ENCODE measurements around the gene INTS7. TPM values are rescaled to one million over a fixed set of nuclear protein-coding genes. Genes with fewer than 3 reads are reported as not detected.

INTS7 gene
- total RNA-seq, 1 donor from 2014 or later = 15.9 TPM

DNA sequence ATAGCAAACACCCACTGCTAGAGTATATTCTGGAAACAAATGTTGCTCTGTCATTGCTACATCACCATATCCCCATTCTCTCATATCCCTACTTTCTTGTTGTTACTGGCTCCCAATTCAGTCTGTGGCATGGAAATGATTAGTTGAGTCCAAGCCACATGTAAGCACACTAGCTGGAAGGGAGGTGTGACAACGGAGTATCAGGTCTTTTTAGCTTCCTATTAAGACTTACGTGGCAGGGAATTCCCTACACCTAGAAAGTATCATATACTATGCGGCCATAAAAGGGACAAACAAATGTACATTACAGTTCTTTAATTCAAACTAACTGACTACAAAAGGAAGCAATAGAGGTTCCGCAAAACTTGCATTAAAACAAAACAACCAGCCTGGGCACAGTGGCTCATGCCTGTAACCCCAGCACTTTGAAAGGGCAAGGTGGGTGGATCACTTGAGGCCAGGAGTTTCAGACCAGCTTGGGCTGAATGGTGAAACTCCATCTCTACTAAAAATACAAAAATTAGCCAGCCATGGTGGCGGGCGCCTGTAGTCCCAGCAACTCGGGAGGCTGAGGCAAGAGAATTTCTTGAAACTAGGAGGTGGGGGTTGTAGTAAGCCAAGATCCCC, 48.6 kb downstream of the INTS7 start:
- H3K9me3 ChIP-seq = no peaks in the 10 kb centered on the region
- intact Hi-C loops (cut with DNase I) = no loop called here
- DNase-seq = no peak

DNA sequence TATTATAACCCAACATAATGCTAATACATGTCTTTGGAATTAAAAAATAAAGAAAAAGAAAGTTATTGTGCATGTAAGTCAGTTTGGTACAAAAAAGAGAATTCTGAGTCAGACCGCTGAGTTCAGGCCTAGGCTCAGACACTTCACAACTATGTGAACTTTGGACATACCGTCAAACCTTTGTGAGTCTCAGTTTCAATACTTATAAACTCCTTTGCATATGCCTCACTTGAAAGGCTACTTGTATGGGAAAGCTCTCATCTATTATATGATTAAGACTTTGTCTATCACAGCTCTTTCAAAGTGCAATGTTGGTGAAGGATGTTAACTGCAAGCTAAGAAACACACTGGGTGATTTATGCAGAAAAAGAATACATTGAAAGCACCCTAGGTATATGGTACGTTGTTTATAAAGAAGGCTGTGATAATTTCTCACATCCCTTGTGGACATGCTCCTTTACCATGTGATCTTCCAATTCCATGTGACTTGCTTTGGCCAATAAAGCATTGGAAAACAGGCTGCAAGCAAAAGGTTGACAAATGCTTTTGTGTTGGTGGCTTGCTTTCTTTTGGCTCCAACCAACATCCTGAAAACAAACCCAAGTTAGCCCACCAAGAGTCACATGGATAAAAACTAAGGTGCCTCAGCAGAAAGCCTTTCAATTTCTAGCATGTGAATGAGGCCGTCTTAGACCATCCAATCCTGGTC, 49.6 kb downstream of the INTS7 start:
- ATAC-seq (no peak), DNase-seq (no peak)
- no peak overlapping the region for H3K4me3 ChIP-seq
- H3K36me3 ChIP-seq = peaks cover 30% of the 10 kb centered on the region
- no peaks in the 10 kb centered on the region for H3K4me1 ChIP-seq
- no peak overlapping the region for H3K27ac ChIP-seq
- intact Hi-C loops (cut with DNase I) = no loop called here
- H3K27me3 ChIP-seq = no peaks in the 10 kb centered on the region
- TF ChIP-seq, protein P1, sequence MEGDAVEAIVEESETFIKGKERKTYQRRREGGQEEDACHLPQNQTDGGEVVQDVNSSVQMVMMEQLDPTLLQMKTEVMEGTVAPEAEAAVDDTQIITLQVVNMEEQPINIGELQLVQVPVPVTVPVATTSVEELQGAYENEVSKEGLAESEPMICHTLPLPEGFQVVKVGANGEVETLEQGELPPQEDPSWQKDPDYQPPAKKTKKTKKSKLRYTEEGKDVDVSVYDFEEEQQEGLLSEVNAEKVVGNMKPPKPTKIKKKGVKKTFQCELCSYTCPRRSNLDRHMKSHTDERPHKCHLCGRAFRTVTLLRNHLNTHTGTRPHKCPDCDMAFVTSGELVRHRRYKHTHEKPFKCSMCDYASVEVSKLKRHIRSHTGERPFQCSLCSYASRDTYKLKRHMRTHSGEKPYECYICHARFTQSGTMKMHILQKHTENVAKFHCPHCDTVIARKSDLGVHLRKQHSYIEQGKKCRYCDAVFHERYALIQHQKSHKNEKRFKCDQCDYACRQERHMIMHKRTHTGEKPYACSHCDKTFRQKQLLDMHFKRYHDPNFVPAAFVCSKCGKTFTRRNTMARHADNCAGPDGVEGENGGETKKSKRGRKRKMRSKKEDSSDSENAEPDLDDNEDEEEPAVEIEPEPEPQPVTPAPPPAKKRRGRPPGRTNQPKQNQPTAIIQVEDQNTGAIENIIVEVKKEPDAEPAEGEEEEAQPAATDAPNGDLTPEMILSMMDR (IDR thresholded peaks at IDR 0.05) = no peak
- no peaks in the 10 kb centered on the region for H3K9me3 ChIP-seq

More for the DNA sequence above, 48.6 kb downstream of the INTS7 start:
- Histone ChIP-seq H3K36me3 (peaks cover 27% of the 10 kb centered on the region), H3K27ac (no peak overlapping the region), H3K27me3 (no peaks in the 10 kb centered on the region), H3K4me1 (no peaks in the 10 kb centered on the region), H3K4me3 (no peak overlapping the region)
- TF ChIP-seq, protein P1 (IDR thresholded peaks at IDR 0.05) = no peak
- ATAC-seq = no peak

DNA sequence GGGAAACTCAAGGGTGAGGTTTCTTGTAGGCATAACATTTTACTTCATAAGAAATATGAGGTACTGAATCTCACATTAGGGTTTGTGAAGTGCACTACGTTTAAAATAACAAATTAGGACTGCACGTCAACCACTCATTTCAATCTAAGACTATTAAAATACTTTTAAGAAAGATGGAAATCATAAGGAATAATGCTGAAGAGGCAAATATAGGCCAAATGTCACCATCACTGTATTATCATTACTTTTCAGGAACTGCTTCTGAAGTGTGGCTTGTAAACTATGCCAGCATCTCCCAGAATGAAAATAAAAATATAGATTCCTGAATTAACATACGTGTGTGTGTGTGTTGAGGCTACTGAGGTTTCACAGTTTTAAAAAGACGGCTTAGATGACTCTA, 56.8 kb downstream of the INTS7 start:
- ATAC-seq = no peak
- TF ChIP-seq, protein P1 (IDR thresholded peaks at IDR 0.05) = no peak
- Histone ChIP-seq H3K9me3 (no peaks in the 10 kb centered on the region), H3K4me1 (peaks cover 7% of the 10 kb centered on the region), H3K36me3 (peaks cover 10% of the 10 kb centered on the region), H3K27me3 (no peaks in the 10 kb centered on the region), H3K27ac (no peak overlapping the region), H3K4me3 (no peak overlapping the region)
- DNase-seq = no peak
- intact Hi-C loops (cut with DNase I) = no loop called here

DNA sequence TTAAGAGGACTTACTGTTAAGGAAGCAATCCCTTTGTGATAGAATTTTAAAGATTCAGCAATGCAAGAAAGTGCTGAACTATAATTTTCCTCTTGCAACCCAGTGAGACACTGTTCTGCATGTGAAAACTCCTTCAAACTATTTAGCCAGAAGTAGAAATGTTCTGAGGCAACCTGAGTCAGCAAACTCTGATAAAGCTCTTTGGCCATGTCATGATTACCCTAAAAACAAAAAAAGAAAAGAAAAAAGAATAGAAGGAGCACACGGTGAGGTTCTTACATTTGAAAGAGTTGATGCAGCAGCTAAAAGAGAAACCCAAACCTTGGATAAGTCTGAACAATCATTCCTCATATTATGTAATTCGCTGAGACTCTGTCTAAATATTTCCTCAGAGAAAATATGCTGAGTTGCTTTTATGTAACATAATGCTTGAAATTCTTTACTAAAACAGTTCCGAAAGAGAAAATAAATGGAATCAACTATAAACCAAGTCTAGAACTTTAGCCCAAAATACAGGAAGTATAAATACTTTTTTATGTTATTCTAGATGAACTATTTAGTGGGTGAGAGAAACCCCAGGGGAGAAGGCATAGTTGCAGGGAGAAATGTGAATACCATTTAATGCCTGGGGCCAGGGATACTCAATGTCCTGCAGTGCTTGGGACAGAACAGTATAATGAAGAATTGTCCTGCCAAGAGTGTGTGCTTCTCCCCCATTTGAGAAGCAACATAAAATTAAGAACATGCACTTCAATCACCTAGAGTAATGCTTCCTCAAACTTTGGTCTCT, 60.0 kb downstream of the INTS7 start:
- DNase-seq = no peak
- Histone ChIP-seq H3K27ac (peak overlapping the region; percentile 37), H3K36me3 (no peaks in the 10 kb centered on the region), H3K4me3 (no peak overlapping the region), H3K4me1 (peaks cover 7% of the 10 kb centered on the region), H3K9me3 (no peaks in the 10 kb centered on the region), H3K27me3 (no peaks in the 10 kb centered on the region)
- intact Hi-C loops (cut with DNase I) = no loop called here
- TF ChIP-seq, protein P1 (IDR thresholded peaks at IDR 0.05) = no peak
- ATAC-seq = peak; percentile 10

DNA sequence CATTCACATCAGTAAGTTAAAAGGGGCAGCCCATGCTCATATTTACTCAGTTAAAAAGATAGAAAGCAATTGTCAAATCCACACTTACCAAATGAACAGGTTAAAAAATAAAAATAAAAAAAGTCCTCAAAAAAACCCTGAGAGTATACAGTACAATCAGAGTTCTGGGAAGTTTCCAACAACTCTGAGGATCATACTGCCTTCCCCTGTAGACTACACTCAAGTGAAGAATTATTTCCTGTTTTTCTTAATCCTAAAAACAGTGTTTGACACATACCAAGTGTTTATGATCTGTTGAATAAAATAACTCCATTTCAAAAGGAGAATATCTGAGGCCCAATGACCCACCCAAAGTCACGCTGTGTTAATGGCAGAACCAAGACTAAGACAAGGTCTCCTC, 61.8 kb downstream of the INTS7 start:
- intact Hi-C loops (cut with DNase I) = no loop called here
- no peaks in the 10 kb centered on the region for H3K36me3 ChIP-seq
- H3K27ac ChIP-seq = no peak overlapping the region
- TF ChIP-seq, protein P1 (IDR thresholded peaks at IDR 0.05) = no peak
- H3K4me1 ChIP-seq = peaks cover 7% of the 10 kb centered on the region
- H3K27me3 ChIP-seq = no peaks in the 10 kb centered on the region
- DNase-seq (no peak), ATAC-seq (no peak)
- H3K9me3 ChIP-seq = no peaks in the 10 kb centered on the region
- H3K4me3 ChIP-seq = no peak overlapping the region

All from upper lobe of right lung (tissue), 1 donor.